SK-N-SH (cell line): ENCODE results near the gene APOOL.

Experiments used
- EP300 ChIP-seq, 2 experiments: IDR thresholded peaks; 2 replicates each; pipeline versions ENCODE4 v1.4.0 to v1.6.1; 2012; ENCODE audit warnings: borderline replicate concordance in 1 of 2, low read depth in 1 of 2, low read length in 1 of 2
- POLR2AphosphoS5 ChIP-seq: IDR thresholded peaks from 2 replicates; pipeline ENCODE4 v1.6.1; 2012; ENCODE audit warnings: low read depth, low read length
- RAD21 ChIP-seq: IDR thresholded peaks from 2 replicates; pipeline ENCODE4 v1.6.1; 2012; ENCODE audit warnings: mild to moderate bottlenecking, low read length
- REST ChIP-seq: IDR thresholded peaks from 2 replicates; pipeline ENCODE4 v1.6.1; 2012; ENCODE audit warnings: mild to moderate bottlenecking, low read depth, low read length, moderate library complexity
- SIN3A ChIP-seq: IDR thresholded peaks from 2 replicates; pipeline ENCODE4 v1.6.1; 2012; ENCODE audit warnings: low read depth, mild to moderate bottlenecking, low read length, moderate library complexity, borderline replicate concordance
- TAF1 ChIP-seq: IDR thresholded peaks from 2 replicates; pipeline ENCODE4 v1.6.1; 2012; ENCODE audit warnings: low read depth, mild to moderate bottlenecking, low read length, moderate library complexity, borderline replicate concordance
- YY1 ChIP-seq: IDR thresholded peaks from 2 replicates; pipeline ENCODE4 v1.4.0; 2012; ENCODE audit warnings: low read depth, mild to moderate bottlenecking
- TF ChIP-seq, protein P1 (sequence below): fragments of 200-600 bp; sonication (generic); IDR thresholded peaks from 2 replicates; pipeline ENCODE4 v1.6.1; 2017; ENCODE audit warnings: antibody characterized with exemption, mild to moderate bottlenecking, moderate library complexity
- TF ChIP-seq, protein P2 (sequence below): fragments of 150-350 bp; IDR thresholded peaks from 2 replicates; pipeline ENCODE4 v1.6.1; 2017; ENCODE audit warnings: antibody characterized with exemption, low read length, low read depth, borderline replicate concordance

GRCh38 chrX:85108165-85108564, 104.5 kb downstream of the APOOL start:
- TF ChIP-seq YY1 (no peak), POLR2AphosphoS5 (no peak), EP300 (IDR thresholded peaks at IDR 0.05; ENCODE audit: borderline replicate concordance in 1 of 2, low read depth in 1 of 2, low read length in 1 of 2) (no peak), TAF1 (no peak), SIN3A (no peak), REST (no peak), RAD21 (no peak)
- TF ChIP-seq, protein P1, sequence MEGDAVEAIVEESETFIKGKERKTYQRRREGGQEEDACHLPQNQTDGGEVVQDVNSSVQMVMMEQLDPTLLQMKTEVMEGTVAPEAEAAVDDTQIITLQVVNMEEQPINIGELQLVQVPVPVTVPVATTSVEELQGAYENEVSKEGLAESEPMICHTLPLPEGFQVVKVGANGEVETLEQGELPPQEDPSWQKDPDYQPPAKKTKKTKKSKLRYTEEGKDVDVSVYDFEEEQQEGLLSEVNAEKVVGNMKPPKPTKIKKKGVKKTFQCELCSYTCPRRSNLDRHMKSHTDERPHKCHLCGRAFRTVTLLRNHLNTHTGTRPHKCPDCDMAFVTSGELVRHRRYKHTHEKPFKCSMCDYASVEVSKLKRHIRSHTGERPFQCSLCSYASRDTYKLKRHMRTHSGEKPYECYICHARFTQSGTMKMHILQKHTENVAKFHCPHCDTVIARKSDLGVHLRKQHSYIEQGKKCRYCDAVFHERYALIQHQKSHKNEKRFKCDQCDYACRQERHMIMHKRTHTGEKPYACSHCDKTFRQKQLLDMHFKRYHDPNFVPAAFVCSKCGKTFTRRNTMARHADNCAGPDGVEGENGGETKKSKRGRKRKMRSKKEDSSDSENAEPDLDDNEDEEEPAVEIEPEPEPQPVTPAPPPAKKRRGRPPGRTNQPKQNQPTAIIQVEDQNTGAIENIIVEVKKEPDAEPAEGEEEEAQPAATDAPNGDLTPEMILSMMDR = no peak
- TF ChIP-seq, protein P2, sequence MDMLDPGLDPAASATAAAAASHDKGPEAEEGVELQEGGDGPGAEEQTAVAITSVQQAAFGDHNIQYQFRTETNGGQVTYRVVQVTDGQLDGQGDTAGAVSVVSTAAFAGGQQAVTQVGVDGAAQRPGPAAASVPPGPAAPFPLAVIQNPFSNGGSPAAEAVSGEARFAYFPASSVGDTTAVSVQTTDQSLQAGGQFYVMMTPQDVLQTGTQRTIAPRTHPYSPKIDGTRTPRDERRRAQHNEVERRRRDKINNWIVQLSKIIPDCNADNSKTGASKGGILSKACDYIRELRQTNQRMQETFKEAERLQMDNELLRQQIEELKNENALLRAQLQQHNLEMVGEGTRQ = no peak
